ENCODE data around the gene METRN.

METRN gene

DNA sequence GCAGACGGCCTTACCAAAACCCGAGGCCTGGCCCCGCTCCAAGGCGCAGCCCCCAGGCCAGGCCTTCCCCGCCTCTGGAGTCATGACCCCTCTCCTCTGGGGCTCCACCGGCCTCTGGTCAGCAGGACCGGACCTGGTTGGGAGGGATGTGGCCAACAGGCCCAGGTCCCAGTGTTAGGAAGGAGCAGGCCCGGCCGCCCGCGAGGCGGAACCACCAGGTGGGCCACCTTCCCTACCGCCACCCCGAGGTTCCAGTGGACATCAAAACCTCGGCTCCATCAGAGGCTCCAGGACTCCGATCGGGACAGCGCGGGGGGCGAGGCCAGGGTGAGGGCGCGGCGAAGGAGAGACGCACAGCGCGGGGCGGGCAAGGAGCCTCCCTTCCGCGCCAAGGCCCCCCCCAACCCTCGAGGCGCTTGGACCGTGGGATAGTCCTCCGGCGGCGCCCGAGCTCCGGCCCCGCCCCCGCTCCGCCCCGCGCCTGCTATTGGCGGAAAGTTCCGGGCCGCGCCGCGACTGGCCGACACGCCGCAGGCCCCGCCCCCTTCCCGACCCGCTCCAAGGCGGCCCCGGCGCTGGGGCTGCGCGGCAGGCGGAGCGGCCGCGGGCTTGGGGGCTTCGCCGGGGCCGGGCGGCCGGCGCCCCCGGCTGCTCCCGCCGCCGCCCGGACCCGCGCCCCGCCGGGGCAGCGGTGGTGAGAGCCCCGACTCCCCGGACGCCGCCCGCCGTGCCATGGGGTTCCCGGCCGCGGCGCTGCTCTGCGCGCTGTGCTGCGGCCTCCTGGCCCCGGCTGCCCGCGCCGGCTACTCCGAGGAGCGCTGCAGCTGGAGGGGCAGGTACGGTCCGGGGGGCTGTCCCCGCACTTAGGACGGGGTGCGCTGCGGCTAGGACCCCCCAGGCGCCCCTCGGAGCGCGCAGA lies at the start of gene METRN:
Gene METRN, plus strand, starts transcription at position 561 of the 919 bp plus-strand sequence. Its CDS starts 172 bp downstream, at position 733.
- DNase-seq (ENCODE audit: low spot score): peak; percentile 85

DNA sequence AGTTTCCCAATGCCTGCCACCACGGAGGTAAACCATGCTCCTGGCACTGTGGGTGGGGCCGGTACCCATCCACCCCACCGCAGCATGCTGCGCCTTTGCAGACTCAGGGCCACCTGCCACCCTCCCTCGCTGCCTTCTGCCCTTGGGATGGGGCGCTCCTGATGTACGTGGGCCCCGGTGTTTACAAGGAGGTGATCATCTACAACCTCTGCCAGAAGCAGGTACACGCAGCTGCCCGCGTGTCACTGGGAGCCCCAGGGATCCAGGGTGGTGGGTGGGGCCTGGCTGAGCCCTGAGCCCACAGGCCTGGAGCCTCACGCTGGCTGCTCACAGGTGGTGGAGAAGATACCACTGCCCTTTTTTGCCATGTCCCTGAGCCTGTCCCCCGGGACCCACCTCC lies 48.3 kb upstream of the METRN start:
- no peak for DNase-seq (ENCODE audit: low spot score)

DNA sequence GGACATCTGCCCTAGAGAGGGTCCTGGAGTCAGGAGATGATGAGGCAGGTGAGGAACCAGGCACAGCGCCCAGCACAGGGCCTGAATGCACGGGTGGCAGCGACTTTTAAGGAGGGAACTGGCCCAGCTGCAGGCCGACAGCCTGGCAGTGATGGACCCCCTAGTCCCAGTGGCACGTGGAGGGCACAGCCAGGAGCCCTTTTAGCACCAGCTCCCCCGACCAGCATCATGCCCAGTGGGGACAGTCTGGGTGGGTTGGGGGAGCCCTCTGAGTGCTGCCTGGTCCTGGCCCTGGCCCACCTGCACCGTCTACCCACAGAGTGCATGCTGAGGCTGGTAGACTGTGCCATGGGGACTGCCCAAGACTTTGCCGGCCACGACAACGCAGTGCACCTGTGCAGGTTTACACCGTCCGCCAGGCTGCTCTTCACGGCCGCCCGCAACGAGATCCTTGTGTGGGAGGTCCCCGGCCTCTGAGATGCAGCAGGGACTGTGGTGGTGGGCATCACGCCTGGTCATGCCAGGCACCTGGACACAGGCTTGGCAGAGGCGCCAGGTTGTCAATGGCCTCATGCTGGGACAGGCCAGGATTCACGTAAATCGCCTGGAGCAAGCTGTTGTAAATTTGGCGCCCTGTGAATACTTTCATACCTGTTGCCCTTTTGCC lies 47.7 kb upstream of the METRN start:
- no peak for DNase-seq (ENCODE audit: low spot score)

DNA sequence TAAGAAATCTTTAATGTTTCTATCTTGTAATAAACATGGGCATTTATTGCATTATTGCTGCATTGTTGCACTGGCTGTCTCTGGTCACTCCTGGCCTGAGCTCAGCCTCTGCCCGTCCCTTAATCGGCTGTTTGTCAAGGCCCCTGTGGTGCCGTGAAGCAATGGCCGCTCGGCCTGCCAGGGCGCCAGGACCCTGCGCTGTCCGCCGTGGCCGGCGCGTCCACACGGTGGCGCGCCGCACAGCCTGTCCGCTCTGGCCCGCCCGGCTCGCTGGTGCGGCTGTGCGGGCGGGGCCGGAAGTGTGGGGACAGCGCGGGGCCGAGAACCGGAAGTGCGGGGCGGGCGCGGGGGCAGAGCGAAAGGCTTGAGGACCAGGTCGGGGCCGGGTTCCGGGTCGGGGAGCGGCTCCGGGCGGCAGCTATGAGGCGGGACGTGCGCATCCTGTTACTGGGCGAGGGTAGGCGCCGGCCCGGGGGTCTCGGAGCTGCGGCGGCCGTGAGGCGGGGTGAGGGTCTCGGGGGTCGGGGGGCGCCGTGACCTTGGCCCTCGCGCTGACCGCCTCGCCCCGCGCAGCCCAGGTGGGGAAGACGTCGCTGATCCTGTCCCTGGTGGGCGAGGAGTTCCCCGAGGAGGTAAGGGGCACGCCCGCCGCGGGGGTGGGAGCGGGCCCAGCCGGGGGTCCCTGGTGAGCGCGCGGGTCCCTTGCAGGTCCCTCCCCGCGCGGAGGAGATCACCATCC lies 47.0 kb upstream of the METRN start, which contains the start of gene RHOT2:
Gene RHOT2, plus strand, starts transcription at position 353 of the 739 bp plus-strand sequence. Its CDS starts 68 bp downstream, at position 421.
- peak; percentile 92 for DNase-seq (ENCODE audit: low spot score)

DNA sequence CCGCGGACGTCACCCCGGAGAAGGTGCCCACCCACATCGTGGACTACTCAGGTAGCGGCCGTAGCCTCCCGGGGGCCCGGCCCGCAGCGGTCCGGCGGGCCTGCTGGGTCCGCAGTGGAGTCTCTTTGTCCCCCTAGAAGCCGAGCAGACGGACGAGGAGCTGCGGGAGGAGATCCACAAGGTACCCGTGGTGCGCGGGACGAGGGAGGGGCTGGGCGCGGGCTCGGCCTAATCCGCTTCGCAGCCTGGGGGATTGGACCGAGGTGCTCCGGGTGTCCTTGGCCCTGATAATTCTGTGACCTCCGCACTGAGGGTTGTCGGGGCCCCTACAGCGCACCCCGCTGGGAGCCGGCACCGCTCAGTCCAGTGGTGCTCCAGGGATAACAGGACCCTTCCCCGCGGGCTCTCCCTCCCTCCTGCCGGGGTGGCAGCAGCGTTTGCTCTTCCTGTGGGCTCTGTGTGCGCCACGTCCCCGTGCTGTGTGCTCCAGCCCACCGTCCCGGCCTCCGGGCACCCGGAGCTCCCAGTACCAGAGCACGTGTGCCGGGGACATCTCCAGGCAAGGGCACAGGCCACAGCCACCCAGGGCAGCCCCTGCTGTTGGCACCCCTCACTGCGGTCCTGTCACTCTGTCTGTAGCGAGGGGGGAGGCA lies 46.3 kb upstream of the METRN start:
- DNase-seq (ENCODE audit: low spot score): no peak

DNA sequence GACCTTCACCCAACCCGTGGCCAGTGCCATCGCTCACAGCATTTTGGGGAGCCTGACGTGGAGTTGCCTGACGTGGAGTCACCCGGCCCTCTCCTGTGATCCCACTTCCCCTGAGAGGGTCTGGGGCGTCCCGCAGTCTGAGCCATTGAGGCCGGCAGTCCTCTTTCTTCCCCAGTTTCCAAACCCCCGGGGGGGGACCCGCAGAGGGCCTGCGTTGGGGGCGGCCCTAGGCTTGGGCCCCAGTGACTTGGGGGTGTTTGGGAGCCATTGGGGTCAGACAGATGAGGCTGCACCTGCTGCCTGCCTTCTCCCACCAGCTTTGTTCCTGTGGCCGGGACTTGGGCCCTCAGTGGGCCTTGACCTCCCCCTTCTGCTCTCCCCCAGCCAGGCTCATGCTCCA lies 45.3 kb upstream of the METRN start:
- DNase-seq (ENCODE audit: low spot score): no peak

DNA sequence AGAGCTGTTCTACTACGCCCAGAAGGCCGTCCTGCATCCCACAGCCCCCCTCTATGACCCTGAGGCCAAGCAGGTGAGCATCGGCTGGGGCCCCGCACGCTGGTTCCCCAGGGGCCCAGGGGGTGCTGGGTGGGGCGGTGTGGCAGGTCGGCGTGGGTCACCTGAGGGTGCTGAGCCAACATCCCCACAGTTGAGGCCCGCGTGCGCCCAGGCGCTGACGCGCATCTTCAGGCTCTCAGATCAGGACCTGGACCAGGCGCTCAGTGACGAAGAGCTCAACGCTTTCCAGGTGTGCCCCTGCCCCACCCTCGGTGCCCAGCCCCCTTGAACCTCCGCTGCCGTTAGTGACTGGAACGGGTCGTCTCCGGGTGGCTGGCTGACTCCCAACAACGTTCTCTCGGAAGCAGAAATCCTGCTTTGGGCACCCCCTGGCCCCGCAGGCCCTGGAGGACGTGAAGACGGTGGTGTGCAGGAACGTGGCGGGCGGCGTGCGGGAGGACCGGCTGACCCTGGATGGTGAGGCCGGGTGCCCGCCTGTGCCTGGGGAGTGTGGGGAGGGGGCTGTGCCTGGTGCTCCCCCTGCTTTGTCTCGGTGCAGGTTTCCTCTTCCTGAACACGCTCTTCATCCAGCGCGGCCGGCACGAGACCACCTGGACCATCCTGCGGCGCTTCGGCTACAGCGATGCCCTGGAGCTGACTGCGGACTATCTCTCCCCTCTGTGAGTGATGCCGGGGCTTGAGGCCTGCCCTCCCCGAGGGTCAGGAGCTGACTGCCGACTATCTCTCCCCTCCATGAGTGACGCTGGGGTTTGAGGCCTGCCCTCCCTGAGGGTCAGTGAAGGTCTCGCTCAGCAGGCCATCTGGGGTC lies 44.2 kb upstream of the METRN start:
- no peak for DNase-seq (ENCODE audit: low spot score)

DNA sequence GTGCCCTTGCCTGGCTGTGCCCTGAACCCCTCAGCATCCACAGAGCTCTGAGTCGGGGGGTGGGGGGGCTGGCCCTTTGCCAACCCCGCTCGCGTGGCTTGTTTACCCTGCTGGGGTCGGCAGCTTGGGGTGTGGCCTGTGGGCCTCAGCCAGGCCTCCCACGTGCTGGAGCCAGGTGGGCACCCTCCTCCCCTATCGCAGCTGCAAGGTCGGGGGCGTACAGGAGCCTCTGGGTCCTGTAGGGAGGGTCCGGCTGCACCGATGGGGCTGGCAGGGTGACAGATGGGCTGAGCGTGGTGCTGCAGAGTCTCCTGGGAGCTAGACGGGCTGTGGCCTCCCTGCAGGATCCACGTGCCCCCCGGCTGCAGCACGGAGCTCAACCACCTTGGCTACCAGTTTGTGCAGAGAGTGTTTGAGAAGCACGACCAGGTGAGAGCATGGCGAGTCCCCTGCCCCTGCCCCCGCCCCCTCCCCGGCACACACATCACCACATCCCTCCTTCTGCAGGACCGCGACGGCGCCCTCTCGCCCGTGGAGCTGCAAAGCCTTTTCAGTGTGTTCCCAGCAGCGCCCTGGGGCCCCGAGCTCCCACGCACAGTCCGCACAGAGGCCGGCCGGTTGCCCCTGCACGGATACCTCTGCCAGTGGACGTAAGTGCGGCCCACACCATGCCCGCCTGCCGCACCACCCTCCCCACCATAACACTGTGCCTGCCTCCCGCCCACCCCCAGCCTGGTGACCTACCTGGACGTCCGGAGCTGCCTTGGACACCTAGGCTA lies 43.4 kb upstream of the METRN start:
- DNase-seq (ENCODE audit: low spot score): no peak

DNA sequence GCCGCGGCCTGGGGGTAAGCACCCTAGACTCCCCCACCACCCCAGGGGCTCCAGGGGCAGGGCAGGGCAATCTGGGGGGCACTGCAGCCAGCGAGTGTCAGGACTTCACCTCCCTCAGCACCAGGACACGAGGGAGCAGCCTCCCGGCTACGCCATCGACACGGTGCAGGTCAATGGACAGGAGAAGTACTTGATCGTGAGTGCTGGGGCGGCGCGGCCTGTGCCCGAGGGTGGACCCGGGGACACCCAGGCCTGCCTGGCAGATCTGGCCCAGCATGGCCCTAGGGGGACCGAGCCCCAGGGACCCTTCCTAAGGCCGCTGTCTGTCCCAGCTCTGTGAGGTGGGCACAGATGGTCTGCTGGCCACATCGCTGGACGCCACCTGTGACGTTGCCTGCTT lies 42.5 kb upstream of the METRN start:
- DNase-seq (ENCODE audit: low spot score): no peak

DNA sequence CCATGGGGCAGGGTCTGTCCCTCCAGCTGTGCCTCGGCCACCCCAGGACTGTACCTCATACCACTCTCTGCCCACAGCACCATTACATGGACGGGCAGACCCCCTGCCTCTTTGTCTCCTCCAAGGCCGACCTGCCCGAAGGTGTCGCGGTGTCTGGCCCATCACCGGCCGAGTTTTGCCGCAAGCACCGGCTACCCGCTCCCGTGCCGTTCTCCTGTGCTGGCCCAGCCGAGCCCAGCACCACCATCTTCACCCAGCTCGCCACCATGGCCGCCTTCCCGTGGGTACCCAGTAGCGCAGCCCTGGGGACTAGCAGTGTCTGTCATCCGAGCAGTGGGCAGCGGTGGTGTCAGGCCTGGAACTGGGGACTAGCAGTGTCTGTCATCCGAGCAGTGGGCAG lies 42.1 kb upstream of the METRN start:
- DNase-seq (ENCODE audit: low spot score): no peak

DNA sequence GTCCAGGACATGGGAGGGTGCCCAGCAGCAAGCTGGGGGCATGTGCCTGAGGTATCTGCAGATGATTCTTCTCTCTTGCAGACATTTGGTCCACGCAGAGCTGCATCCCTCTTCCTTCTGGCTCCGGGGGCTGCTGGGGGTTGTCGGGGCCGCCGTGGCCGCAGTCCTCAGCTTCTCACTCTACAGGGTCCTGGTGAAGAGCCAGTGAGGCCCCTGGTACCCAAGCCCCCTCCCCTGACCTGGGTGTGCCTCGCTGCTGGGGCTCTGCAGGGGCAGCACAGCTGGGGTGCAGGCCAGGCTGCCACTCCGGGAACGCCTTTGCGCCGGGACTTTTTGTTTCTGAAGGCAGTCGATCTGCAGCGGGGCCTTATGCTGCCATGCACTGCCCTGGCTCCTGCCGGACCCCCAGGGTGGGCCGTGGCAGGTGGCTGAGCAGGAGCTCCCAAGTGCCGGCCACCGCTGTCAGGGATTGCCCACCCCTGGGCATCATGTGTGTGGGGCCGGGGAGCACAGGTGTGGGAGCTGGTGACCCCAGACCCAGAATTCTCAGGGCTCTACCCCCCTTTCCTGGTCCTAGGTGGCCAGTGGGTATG lies 41.4 kb upstream of the METRN start:
- DNase-seq (ENCODE audit: low spot score): no peak

DNA sequence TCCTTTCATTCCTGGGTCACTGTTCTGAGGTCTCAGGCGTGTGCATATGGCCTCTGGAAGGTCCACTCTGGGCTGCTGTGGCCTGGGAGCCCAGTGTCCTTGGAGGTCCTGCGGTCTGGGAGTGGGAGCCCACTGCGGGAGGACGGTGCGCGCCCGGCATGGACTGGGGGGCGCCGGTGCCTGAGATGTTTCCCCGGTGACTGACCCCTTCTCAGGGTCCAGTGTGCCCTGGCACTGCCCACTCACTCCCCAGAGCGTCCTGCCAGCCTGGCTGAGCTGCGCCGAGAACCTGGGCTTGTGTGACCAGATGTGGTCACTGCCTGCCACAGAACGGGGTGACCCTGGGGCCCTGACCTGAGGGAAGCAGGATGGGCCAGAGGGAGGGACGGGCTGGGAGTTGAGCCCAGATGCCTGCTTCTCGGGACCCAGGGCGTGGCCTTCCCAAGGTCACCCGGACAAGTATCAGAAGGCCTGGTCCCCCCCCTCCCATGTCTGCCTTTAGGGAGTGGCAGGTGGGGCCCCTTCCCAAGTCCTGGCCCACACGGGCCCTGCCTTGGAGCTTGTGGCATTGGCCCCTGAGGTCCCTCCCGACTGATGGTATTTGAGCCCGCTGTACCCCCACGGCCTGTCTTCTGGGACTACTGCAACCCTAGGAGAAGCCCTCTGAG lies 40.6 kb upstream of the METRN start:
- no peak for DNase-seq (ENCODE audit: low spot score)

DNA sequence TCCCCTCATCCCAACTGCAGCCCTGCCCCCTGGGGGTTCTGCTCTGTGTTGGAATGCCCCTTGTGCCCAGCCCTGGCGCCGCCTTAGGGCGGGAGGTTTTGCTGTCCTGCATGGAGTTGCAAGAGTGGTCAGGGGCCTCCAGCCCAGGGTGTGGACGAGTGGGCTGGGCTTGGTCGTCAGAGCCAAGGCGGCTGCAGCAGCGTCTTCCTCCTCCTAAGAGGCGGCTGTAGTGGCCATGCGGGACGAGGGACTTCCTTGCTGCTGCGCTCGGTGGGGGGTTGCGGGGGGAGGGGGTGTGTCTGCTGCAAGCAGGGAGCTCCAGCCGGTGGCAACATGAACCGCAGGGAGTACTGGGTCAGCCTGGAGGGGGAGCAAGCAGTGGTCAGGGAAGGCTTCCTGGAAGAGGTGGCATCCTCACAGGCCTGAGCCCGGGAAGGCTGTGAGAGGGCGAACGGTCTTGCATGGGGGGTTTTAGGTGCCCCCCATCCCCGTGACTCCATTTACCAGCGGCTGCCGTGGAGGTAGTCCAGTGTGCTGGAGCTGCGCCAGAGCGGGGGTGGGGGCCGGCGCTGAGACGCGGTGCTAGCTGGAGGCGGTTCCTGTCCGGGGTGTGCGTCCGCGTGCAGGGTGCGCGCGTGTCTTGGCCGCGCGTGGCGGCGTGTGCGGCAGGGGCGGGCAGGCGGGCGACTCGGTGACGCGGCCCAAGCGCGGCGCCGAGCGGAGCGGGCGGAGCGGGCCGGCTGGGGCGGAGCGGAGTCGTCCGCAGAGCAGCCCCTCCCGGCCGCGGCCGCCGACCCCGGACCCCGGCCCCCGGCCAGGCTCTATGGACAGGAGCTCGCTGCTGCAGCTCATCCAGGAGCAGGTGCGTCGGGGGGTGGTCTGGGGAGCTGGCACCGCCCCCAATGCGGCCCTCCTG lies 39.7 kb upstream of the METRN start, which contains the start of gene RHBDL1:
Gene RHBDL1, plus strand, starts transcription at position 704 of the 916 bp plus-strand sequence. Its CDS starts 120 bp downstream, at position 824.
- no peak for DNase-seq (ENCODE audit: low spot score)

DNA sequence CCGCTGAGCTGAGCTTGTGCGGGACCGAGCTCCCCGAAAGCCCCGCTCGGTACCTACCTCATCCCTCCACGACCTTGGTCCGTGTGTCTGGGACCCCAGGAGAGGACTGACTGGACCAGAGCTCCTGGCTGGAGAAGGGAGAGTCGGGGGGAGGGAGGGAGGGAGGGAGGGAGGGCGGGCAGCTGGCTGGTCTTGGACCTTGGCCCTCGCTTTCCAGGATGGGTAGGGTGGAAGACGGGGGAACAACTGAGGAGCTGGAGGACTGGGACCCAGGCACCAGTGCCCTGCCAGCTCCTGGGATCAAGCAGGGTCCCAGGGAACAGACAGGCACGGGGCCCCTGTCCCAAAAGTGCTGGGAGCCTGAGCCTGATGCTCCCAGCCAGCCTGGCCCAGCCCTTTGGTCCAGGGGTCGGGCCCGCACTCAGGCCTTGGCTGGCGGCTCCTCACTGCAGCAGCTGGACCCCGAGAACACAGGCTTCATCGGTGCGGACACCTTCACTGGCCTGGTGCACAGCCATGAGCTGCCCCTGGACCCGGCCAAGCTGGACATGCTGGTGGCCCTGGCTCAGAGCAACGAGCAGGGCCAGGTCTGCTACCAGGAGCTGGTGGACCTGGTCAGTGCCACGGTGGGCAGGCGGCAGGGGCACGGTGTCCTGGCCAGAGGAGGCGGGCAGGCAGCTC lies 38.9 kb upstream of the METRN start:
- DNase-seq (ENCODE audit: low spot score): no peak

DNA sequence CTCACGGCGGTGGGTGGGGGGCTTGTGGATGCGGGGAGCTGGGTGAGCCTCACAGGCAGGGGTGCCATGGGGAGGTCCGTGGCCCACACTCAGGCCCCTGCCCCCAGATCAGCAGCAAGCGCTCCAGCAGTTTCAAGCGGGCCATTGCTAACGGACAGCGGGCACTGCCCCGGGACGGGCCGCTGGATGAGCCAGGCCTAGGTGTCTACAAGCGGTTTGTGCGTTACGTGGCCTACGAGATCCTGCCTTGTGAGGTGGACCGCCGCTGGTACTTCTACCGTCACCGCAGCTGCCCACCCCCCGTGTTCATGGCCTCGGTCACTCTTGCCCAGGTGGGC lies 38.4 kb upstream of the METRN start:
- DNase-seq (ENCODE audit: low spot score): no peak

DNA sequence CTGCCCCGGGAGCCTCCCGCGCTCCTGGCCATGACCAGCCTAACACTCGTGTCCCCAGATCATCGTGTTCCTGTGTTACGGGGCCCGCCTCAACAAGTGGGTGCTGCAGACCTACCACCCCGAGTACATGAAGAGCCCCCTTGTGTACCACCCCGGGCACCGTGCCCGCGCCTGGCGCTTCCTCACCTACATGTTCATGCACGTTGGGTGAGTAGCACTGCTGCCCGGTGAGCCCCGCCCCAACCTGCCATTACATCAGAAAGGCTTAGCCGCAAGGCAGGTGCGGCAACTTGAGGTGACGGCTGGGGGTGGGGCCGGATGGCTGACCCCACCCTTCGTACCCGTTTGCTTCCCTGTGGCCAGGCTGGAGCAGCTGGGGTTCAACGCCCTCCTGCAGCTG lies 38.0 kb upstream of the METRN start:
- no peak for DNase-seq (ENCODE audit: low spot score)
